Activated T-cell treated with anti-CD3 and anti-CD28 coated beads for 24 hours (primary cell): ENCODE measurements around the gene MAP3K20.
"Not testable (repeated sequence)": the region's sequence is repeated elsewhere in the genome, so short reads cannot be mapped to it uniquely, and the experiment has no call there.

Experiments
- DNase-seq: peaks from one replicate; pipeline ENCODE4 v3.0.0-alpha.2; 2020; ENCODE audit warnings: low read depth

MAP3K20 gene

DNA sequence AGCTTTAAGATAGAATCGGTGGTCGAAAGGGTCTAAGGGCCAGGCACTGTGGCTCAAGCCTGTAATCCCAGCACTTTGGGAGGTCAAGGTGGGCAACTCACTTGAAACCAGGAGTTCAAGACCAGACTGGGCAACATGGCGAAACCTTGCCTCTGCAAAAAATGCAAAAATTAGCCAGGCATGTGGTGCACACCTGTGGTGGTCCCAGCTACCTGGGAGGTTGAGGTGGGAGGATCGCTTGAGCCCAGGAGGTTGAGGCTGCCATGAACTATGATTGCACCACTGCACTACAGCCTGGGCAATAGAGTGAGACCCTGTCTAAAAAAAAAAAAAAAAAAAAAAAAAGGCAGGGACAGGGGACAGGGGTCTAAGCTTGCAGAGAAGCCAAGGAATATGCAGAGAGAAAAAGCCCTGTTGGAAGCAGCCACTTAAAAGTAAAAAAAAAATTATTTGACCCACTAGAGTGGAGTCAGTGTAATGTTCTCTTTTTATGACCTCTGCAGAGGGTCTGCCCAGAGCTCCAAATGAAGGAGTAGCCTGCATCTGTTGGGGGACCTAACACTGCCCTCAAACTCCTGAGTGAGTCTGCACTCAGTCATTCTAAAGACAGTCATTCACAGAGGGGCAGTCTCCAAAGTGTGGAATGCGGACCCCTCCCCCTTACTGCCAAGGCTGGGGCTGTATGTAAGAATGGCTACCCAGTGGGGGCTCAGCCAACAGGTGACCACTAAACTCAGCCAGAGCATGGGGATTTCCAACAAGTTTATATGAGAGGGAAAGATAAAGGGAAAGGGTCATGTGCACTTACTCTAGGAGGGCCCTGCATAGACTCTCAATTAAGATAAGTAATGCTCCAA lies 160.5 kb downstream of the MAP3K20 start:
- no peak for DNase-seq

DNA sequence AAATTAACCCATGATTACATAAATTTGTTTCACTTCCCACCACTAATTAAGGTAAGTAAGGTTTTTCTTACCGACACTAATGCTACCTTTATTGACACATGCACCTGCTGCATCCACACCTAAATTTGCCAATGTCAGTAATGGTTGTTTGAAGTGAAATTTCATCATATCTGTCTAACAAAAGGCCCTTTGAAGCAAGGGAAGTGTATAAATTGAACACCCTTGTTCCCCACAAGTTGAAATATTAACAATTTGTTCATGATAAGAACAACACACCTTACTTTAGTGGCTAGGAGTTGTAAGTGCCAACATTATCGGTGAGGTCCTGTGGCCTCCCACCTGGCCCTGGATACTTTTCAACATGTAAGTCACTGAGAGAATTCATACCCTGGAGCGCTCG lies 162.7 kb downstream of the MAP3K20 start:
- no peak for DNase-seq

DNA sequence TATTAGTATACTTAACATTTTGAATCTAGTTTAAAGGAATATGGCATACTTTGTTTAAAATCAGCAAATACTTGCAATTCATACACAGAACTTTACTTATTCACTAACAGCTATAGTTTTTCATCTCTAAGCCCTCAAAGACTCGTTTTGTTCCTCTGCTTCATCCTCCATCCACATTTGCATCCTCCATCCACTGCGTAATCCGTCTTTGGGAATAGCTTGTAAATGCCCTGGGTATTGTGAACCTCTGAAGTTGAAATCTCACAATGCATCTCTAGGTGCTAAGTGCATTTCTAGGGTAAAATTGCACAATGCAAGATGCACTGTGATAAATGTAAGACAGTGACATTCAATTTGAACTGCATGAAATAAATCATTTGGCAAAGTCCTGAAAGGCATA lies 163.2 kb downstream of the MAP3K20 start:
- DNase-seq: no peak

DNA sequence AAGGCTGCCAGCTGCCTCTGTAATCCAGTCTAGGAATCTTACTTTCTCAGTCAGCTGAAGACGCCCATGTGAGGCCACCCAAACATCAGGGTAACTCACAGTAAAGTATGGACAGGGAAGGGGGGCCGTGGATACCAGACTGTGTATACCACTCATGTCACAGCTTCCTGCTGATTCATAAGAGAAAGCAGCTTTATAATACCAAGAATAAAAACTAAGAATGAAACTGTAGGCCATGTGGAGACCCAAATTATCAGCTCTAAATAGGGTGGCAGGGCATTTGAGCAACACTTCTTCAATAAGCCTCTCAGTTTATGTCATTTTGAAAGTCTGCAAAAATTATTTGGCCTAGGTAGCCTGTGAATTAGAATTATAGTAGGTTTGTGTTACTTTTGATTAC lies 164.0 kb downstream of the MAP3K20 start:
- no peak for DNase-seq

DNA sequence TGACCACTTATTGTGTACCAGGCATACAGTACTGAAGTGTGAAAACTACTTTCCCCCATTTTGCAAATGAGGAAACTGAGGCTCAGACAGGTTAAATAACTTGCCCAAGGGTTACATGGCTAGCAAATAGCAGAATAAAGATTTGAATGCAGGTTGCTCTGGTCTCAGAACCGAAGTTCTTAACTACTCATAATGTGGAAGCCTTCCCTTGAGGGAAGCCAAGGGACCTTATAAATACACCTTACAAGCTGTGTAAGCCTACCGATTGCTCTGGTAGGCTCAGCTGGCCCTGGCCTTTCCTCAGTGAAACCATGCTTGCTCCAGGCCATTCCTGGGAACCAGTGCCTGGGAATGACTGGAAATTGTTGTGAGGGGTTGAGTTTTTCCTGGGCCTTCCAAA lies 164.4 kb downstream of the MAP3K20 start:
- no peak for DNase-seq

DNA sequence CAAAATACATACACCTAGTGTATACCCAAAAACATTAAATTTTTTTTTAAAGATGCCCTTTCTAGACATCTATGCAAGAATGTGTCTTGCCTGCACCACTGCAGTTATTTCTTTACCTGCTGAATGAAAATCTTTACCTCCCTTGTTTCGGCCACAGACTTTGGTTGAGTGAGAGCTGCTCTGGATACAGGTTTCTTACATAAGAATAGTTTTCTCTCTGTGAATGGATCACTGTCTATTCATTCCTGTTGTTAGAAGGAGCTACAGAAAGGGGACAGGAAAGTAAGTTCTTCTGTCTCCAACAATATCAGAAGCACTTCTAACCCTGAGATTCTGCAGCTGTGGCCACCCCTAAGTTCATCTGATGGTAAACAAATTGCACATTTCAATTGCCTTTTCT lies 166.0 kb downstream of the MAP3K20 start:
- DNase-seq: no peak

DNA sequence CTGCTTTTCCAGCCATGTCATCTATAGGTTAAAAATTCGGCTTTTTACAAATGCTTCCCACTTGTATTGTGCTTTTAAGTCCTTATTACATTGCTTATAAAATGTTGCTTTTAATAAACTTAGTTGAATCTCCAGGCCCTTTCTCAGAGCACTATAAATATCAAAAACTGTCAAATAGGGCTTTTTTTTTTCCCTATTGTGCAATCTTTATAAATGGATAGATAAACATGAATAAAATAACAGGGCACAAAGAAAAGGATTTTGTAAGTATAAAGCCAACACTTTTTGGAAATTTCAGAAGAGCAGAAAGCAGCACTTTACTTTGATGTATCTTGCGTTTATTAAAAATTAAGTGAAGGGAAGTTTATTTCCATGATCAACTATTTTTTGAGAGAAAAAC lies 171.5 kb downstream of the MAP3K20 start:
- no peak for DNase-seq

DNA sequence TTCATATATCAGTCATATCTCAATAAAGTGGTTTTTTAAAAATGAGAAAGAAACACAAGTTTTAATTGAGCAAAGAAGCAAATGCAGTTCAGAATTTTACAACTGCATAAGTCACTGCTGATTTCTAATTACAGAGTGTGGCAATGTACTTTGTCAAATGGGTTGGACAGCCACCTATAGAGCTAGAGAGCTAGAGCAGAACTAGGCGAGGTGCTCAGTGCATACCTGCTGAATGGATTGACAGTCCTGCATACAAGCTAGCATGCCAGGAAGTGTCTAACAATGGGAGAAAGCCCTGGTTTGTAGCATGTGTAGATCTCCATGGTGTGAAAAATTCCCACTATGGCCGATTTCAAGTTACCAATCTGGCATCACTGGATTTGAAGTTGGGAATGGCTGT lies 172.7 kb downstream of the MAP3K20 start:
- DNase-seq: no peak

DNA sequence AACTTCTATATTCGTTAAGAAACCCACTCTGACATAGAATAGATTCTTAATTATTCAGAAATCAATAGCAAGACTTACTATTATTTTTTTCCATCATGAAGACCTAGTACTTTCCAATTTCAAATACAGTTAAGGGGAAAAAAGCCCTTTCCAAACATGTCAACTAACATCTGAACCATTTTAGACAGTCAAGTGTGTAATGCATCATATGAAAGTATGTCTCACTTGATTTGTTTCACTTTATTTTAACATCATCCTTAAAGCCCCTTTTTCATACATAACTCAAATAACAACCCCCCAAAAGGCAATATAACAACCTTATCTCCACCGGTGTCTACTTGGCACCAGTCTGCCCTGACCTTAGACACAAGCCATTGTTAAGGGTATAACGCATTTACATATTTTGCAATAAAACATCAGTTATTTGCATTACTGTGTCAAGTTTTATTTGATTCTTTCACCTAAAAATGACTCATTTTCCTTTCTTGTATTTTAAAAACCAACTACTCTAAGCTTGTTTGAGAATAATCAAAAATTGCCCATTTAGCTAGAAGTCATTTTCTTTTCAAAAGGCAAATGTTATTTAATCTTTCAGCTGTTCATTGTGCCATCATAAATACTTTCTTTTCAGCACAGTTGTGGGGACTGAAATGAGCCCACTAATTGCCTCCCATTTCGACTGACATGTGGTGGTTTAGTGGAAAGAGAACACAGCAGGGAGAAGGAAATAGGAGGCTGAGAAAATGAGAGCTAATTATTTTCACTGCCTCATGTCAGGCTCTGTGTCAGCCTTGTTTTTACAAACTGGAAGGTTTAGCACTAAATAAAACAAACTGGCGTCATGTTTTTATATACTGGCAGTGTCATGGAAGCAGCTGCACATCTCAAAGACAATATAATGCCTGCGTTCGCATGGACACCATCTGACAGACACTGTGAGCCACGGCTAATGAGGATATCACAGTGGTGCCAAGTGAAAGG lies 174.3 kb downstream of the MAP3K20 start:
- DNase-seq: no peak

DNA sequence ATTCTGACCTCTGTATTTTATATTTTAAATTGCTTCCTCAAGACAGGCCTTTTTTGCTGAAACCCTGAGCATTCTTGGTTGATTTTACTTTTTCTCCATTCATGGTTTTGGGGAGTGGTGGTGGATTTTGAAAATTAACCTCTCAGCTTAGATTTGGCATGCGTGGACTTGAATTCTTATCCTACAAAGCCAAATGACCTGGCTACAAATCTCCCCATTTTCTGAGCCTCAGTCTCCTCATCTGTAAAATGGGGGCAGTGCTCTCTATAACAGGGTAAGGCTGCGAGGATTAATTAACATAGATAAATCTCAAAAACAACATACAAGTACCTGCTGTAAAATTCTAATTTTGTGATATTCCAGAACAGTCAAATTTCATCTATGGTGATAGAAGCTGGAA lies 175.6 kb downstream of the MAP3K20 start:
- no peak for DNase-seq

DNA sequence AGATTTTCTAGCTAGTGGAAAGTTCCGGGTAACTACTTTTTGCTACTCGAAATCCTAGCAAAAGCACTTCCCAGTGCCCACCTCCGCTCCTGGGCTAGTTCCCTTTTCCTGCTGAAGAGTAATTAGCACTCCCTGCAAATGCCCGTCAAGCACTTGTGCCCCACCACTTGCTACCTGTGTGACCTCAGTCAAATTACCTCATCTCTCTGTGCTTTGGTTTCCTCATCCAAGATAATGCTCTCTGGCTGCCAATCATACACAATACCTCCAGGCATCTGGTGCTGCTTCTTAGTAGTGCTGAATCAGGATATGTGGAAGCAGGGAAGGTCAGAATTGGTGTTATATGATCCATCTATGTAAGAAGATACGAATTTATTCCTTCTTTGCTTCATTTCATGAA lies 176.9 kb downstream of the MAP3K20 start:
- DNase-seq: no peak

DNA sequence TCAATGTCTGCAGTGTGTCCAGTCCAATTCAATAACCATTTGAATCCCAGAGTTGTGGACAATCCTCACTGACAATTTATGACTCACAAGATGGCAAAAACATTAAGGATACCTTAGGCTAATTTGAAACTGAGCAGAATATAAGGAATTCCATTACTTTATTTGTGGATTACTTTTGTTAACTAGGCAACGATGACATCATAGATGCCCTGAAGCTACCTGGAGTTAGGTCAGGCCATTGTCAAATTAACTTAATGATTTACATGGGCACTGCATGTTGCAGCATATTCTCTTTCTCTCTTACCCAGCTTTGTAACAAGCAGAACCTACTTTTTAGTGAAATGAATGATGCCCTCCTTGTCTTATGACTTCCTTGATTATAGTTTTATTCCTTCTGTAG lies 179.0 kb downstream of the MAP3K20 start:
- DNase-seq: no peak

DNA sequence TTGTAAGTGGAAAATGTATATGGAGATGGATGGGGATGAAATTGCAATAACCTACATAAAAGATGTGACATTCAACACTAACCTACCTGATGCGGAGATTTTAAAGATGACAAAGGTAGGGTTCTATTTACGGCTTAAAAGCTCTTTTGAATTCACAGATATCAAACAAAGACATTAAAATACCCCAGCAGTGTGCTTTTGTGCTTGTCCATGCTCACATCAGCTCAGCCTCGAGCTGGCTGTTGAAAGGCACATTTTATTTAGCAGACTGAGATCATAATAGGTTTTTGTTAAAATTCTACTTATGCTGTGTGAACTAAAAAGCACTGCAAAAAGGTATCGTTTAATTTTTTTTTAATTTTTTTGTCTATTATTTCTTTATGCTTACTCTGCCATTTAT lies 183.1 kb downstream of the MAP3K20 start:
- DNase-seq: no peak

DNA sequence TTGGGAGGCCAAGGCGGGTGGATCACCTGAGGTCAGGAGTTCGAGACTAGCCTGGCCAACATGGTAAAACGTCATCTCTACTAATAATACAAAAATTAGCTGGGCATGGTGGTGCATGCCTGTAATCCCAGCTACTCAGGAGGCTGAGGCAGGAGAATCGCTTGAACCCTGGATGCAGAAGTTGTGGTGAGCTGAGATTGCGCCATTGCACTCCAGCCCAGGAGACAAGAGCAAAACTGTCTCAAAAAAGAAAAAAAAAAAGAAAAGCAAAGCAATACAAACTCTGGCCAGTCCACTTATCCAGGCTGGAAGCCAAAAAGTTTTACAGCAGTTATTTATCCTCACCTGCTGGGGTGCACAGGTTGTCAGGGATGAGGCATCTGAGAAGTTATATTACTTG lies 186.7 kb downstream of the MAP3K20 start:
- DNase-seq: not testable (repeated sequence)

DNA sequence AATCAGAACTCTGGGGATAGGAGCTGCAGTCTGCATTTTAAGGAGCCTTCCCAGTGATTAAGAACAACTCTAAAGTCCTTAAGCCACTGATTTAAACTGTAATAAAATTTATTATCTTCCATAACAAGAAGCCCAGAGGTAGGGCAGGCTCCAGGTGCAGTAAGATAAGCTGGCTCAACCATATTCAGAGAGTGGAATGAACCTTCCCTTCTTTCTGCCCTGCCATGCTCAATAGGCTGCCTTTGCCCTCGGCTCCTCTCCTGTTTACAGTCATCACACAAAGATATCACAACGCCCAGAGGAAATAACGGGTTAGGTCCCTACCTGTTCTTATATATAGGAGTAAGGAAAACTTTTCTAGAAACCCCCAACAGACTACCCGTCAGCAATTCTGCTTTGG lies 188.5 kb downstream of the MAP3K20 start:
- no peak for DNase-seq

DNA sequence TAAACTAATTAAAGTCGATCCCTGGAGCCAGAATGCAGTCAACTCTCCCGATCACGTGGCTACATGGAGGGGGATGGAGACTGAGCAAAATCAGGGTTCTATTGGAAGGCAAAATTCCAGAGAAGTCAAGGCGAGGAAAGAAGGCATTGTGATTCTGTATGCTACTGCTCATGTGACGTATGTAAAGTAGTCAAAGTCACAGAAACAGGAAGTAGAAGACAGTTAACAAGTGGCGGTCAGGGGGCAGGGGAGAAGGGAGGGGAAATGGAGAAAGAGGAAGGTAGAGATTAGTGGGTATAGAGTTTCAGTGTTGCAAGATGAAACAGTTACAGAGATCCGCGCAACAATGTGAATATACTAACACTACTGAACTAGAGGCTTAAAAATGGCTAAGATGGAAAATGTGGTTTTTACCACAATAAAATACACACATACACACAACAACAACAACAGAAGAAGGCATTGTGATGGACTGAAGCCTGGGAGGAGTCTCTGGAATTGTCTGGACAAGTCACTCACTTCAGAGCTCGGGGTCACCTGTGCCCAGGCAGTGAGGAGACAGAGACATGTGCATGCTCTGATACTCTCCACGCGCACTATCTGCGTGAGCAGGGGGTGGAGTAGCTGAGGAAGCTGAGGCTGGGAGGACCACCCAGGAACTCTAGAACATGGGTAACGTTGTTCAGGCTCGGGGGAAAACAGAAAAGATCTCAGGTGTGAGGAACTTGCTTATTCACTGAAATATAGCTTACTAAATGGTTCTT lies 189.1 kb downstream of the MAP3K20 start:
- DNase-seq: no peak

DNA sequence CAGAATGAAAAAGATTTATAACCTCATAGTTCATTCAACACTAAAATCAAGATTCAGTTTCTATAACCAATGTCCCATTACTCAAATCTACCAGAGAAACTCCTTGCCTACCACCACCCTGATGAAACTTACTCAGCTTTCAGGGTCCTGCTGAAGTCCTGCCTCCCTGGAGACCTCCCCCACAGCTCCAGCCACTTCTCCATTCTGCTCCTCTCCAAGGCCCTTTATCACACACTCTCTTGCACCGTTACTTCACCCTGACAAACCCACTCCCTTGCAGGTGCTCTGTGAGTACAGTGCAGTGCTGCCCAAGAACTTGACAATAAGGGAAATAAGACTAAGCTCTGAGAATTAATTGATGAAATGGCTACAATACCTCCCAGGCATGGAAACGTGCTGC lies 195.5 kb downstream of the MAP3K20 start:
- DNase-seq: no peak

DNA sequence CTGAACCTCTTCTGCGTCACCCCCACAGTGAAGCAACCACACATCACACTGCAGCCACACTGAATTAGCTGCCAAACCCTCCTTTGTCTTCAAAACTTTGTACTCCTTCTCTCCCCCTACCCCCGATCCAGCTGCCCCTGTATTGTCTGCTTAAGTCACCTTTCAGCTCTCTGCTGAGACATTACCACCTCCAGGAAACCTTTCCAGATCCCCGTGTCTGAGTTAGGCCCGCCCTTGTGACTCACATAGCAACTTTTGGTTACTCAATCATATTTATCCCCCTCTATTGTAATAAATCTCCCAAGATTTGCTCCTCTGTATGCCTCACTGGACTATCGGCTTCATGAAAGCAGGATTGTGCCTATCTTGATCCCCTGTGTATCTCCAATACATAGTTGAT lies 196.2 kb downstream of the MAP3K20 start:
- DNase-seq: no peak

DNA sequence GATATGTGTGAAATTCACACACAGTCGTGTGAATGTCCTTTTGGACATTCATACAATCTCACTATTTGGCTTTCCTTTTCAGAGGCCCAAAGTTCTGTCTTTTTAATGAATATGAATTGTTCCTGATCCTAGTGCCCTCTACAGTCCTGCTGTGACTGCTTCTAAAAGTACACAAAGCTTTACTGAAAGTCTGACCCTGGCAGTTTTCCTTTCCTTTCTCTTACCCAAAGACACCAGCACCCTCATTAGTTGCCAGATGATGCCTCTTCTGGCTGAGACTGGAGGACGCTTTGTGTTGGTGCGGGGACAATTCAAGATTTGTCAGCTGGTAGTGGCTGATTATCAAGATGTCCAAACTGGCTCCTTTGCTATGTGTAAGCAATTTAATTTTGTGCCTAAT lies 197.2 kb downstream of the MAP3K20 start:
- no peak for DNase-seq

DNA sequence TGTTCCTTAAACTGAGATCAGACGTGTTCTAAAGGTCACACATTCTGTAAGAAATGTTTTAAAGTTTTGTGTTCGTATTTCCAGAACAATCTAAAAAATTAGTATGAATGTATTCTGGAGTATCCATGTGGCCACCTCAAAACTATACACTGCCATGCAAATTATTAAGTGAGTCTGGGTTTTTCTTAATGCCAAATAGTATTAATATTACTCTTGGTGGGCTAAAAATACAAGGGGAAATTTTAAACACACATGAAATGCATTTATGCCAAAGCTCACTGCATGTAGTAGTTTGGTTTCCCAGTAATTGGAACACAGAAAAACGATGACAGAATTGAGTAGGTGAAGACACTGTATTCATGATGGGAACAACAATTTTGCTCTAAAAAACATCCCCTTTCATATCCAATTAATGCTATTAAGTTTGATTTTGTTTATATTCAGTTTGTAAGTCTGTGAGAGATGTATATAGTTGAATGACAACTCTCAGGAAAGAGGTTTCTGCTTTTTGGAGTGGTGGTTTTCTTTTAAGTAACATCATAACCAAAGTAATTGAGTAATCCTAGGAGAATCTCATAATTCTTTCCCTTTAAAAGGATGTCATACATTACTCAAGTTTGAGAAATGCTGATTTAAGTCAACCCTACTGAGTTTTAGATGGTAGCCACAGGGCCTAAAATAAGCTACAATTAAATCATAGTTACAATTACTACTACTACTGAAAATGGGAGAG lies 203.3 kb downstream of the MAP3K20 start:
- DNase-seq: no peak

DNA sequence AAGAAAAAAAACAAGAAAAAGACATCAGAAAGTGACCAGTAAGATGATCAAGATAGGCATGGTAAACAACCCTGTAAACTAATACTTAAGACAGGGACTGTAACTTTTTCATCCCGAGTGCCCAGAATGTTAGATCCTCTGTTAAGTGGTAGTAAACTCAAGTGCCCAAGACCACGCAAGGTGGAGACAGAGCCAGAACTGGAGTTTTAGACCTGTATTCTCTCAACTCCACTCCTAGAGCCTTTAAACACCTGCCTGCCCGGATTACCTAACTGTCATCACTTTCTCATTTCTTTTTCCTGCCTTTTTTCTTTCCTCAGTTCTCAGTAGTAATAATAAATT lies 203.9 kb downstream of the MAP3K20 start:
- DNase-seq: no peak

DNA sequence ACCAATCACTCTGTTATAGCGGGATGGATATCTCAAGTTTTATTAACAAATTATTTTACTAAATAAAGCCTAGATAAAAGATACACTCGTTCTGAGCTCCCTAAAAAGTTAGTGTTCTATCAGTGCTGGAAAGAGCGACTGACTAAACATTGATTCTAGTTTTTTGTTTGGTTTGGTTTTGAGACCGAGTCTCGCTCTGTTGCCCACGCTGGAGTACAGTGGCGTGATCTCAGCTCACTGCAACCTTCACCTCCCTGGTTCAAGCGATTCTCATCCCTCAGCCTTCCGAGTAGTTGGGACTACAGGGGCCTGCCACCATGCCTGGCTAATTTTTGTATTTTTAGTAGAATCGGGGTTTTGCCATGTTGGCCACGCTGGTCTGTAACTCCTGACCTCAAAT lies 205.2 kb downstream of the MAP3K20 start:
- no peak for DNase-seq
